HG03457 (cell line): ENCODE measurements around the gene NAT14.
"Not testable (repeated sequence)": the region's sequence is repeated elsewhere in the genome, so short reads cannot be mapped to it uniquely, and the experiment has no call there.

ENCODE experiments used
- ATAC-seq: cut with Tn5 transposase; IDR thresholded peaks from one replicate; pipeline ENCODE4 v1.9.1; 2021; ENCODE audit warnings: moderate number of reproducible peaks; ENCODE audit not compliant: unreplicated experiment

The NAT14 gene

DNA sequence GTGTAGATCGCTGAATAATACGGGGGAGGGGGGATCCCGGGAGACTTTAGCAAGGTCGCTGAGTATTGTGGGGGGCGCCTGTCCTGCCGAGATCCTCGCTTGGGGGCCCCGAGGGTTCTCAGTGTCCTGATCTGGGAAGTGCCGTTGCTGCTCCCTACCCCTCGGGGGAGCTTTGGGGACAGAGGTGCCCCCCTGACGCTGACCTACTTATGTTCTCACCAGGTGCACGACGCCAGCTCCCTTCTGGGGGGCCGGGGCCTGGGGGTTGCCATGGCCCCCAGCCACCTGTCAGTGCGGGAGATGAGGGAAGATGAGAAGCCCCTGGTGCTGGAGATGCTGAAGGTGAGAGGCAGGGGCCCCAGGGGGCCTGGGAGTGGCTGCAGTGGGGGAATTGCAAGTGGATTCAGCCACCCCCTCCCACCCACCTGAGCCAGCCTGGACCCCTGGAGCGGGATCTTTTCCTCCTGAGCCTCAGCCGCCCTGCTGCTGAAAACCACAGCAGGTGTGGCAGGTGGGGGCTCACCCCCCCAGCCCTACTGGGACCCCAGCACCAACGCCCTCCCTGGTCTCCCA is 537 bp downstream of the NAT14 start:
- ATAC-seq, result no peak

DNA sequence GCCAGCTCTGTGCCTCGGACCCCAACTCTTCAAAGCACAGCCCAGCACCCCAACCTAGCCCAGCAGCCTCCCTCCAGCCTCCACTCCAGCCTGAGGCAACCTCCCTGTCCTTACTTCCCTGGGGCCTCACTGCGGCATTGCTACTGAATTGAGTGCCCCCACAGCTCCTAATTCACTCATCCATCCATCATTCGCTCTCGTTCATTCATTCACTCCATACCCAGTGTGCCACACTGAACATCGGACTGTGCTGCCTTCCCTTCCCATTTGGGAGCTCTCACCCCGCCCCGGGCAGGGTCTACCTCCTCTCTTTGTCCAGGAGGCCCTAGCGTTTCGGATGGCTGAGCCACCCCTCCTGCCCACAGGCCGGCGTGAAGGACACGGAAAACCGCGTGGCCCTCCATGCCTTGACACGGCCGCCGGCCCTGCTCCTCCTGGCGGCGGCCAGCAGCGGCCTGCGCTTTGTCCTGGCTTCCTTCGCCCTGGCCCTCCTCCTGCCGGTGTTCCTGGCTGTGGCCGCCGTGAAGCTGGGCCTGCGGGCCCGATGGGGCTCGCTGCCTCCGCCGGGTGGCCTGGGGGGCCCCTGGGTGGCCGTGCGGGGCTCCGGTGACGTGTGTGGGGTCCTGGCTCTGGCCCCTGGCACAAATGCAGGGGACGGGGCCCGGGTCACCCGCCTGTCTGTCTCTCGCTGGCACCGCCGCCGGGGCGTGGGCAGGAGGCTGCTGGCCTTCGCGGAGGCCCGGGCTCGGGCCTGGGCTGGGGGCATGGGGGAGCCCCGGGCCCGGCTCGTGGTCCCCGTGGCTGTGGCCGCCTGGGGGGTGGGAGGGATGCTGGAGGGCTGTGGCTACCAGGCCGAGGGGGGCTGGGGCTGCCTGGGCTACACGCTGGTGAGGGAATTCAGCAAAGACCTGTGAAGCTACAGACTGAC is 1.3 kb downstream of the NAT14 start:
- no peak for ATAC-seq

DNA sequence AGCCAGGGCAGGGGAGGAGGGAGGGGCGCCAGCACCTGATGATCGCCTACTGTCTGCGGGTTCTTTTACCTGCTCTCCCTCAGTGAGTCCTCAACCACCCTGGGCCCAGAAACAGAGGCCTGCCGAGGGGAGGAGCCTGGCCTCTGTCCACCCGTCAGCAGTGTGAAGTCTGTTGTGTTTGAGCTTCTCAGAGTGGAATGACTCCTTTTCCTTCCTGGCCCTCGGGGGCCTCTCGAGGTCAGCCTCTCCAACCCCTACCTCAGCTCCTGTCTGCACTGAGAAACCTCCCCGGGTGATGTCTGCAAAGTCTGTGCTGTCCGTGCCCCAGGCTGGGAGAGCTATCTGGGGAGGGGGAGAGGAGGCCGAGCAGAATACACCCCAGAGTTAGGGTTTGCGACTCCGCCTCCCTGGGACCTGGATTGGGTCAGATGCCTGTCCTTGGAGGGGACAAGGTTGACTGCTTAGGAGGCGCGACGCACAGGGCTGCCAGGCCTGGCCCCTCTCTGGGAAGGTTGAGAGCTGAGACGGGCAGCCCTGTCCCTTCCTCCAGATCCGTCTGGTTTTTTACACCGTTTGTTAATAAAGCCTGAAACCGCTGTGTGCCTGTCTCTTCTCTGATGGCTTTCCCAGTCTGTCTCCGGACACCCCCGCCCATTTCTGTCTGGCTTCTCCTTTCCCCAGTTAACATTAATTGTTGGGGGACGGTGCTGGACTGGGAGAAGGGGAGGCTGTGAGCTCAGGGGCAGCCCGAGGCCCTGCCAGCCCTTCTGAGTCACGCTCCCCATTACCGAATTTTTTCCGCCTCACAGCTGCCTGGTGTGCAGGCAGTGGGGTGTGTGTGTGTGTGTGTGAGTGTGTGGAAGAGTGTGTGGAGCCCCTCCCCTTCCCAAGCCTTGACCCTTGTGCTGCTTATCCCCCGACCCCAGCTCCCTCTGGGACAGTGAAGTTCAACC is 2.3 kb downstream of the NAT14 start:
- no peak for ATAC-seq

GRCh38 chr19:55487924-55488687 is 3.1 kb downstream of the NAT14 start, which contains the start of gene SSC5D:
TSS of gene SSC5D (plus strand) at chr19:55488436. CDS start at chr19:55488590, 154 bp downstream.
- no peak for ATAC-seq

GRCh38 chr19:55488986-55489710 is 4.2 kb downstream of the NAT14 start:
- ATAC-seq, result no peak

- no peak for ATAC-seq
These were observed 4.9 kb downstream of the NAT14 start for GRCh38 chr19:55489711-55490477.

- ATAC-seq, result no peak
These were observed 5.8 kb downstream of the NAT14 start for GRCh38 chr19:55490478-55491432.

DNA sequence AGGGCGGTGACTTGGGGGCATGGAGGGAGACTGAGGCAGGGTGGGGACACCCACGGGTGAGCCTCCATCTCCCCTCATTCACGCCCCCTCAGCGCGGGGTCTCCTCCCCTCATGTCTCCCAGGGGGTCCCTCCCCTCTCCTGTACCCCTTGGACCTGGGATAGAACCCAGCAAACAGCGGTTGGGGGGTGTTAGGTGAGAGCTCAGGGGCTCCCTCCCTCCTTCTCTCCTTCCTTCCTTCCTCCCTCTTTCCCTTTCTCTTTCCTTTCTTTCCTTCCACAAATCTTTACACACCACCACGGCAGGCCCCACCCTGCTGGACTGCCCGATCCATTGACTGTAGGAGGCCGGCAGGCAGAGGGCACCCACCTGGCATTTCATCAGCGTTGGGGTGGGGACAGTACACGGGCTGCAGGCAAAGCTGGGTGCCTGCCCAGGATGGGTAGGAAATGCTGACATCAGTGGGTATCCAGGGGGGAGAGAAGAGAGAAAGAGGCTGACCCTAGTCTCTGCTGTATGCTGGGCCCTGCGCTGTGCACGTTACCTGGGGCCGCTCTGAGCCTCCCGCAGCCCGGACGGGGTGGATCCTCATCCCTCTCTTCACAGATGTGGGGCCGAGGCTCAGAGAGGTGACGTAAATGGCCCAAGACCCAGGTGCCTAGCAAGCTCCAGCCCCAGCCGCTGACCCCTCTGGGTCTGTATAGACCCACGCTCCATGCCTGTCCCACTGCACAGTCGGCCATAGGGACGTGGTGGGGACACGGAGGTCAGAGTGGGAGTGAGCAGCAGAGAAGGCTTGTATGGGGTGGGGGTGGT is 6.8 kb downstream of the NAT14 start:
- no peak for ATAC-seq

DNA sequence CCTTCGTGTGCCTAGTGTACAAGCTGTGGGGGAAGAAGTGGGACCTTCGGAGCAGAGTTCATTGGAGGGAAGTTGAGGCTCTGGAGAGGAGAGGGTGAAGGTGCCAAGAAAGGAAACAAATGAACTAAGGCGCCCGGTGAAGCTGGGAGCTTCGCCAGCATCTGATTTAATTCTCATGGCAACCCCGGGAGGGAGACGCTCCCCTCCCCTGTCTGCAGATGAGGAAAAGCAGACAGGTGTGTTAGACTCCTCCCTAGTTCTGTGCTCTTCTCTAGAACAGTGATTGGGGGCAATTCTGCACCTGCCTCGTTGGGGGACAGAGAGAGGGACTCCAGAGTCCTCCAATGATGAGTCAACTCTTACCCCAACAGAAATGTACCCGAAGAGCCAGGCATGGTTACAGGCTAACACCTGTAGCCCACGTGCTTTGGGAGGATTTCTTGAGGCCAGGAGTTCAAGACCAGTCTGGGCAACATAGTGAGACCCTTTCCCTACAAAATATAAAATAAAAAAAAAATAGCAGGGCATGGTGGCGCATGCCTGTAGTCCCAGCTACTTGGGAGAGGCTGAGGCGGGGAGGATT is 7.5 kb downstream of the NAT14 start:
- ATAC-seq, result no peak

DNA sequence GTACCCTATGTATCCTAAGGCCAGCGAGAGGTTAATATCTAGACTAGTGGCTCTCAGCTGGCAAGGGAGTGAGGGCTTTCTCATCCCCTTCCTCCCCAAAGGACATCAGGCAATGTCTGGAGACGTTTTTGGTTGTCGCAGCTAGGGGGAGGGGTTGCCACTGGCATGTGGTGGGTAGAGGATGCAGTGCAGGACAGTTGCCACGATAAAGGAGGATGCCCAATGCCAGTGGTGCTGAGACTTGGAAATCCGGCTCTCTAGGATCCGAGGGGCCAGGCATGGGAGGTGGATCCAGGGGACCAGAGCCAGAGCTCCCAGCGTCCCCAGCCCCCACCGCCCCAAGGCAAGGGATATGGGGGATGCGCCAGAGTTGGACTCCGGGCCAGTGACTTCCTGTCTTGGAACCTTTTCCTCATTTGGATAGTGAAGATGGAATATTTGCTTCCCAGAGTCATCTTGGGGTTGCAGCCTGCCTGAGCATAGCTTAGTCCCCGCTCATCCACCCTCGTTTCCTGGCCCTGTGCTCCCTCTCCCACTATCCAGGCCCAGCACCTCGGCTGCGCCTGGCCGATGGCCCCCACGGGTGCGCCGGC is 8.2 kb downstream of the NAT14 start:
- no peak for ATAC-seq

DNA sequence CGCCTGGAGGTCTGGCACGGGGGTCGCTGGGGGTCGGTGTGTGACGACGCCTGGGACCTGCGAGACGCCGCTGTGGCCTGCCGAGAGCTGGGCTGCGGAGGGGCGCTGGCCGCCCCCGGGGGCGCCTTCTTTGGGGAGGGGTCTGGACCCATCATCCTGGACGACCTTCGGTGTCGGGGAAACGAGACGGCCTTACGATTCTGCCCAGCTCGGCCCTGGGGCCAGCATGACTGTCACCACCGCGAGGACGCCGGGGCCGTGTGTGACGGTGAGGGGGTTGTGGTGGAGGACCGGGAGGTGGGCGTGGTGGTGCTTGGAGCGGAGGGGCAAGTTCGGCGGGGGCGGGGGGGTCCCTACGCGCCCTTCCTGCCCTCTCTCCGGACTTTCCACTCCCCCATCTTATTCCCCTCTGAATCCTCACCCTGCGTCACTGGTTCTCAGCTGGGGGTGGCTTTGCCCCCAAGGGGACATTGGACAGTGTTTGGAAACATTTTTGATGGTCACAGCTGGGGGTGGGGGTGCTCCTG is 8.7 kb downstream of the NAT14 start:
- ATAC-seq, result no peak

GRCh38 chr19:55494172-55494761 is 9.3 kb downstream of the NAT14 start:
- no peak for ATAC-seq

- no peak for ATAC-seq
These were observed 10.8 kb downstream of the NAT14 start for GRCh38 chr19:55495646-55496349.

DNA sequence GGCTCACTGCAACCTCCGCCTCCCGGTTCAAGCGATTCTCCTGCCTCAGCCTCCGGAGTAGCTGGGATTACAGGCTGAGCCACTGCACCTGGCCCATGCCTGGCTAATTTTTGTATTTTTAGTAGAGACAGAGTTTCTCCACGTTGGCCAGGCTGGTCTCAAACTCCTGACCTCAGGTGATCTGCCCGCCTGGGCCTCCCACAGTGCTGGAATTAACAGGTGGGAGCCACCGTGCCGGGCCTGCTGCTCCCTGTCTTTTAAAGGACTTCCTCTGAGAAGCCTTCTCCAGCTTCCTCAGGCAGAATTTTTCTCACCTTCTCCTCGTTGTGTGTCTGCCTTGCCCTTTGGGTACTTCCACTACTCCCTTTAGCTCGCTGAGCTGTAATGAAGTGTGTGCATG is 11.8 kb downstream of the NAT14 start:
- ATAC-seq, result not testable (repeated sequence)

- no peak for ATAC-seq
These were observed 12.8 kb downstream of the NAT14 start for GRCh38 chr19:55497763-55498162.
